Activated CD8-positive, alpha-beta memory T cell treated with anti-CD3 and anti-CD28 coated beads for 36 hours (primary cell): Measurements from ENCODE around the gene IRF3. TPM values are rescaled to one million over a fixed set of nuclear protein-coding genes. Genes with fewer than 3 reads are reported as not detected.

Source experiments
- CTCF ChIA-PET: fragments of 350-600 bp; sonication (Branson Sonifier 250); formaldehyde crosslinking; loops from one replicate; lab custom pipeline; 2021; ENCODE audit warnings: antibody characterized with exemption; lab: Charles Lee
- POLR2A ChIA-PET: fragments of 350-600 bp; sonication (Branson Sonifier 250); formaldehyde crosslinking; loops from one replicate; lab custom pipeline; 2021; ENCODE audit warnings: antibody characterized with exemption; lab: Charles Lee
- total RNA-seq, 2 experiments: library from RNA; stranded (reverse); gene quantifications; one replicate each; pipeline ENCODE4 v1.2.3, GENCODE V29; 2021

The IRF3 gene
- total RNA-seq, 2 experiments from 2014 or later, result 120 to 122 TPM

- POLR2A ChIA-PET, result interaction anchor here (1.2 kb wide), 1 partner anchor 11 kb away, joined by 4 read pairs; no protein-coding TSS in a partner anchor
Observed at GRCh38 chr19:49689133-49690078, 23.7 kb upstream of the IRF3 start, which contains the start of gene ADM5. Gene ADM5, plus strand, starts transcription at chr19:49689594. Its CDS starts 244 bp downstream, at chr19:49689838.

GRCh38 chr19:49688531-49689132, 23.0 kb upstream of the IRF3 start:
- CTCF ChIA-PET, result interaction anchor here (0.9 to 1.3 kb wide), 2 partner anchors 8 to 11 kb away, joined by 4 read pairs; partner anchors contain the start of gene PRMT1

More at GRCh38 chr19:49689133-49690078, 23.7 kb upstream of the IRF3 start, which contains the start of gene ADM5:
- CTCF ChIA-PET, result interaction anchor here (0.9 to 1.3 kb wide), 2 partner anchors 9 to 12 kb away, joined by 4 read pairs; partner anchors contain the start of gene PRMT1

GRCh38 chr19:49687566-49688316, 22.1 kb upstream of the IRF3 start:
- CTCF ChIA-PET, result interaction anchor here (1.2 kb wide), 1 partner anchor 9 kb away, joined by 4 read pairs; no protein-coding TSS in a partner anchor

More at GRCh38 chr19:49688531-49689132, 23.0 kb upstream of the IRF3 start:
- POLR2A ChIA-PET, result no interaction called here

GRCh38 chr19:49687150-49687549, 21.5 kb upstream of the IRF3 start:
- ChIA-PET POLR2A (no interaction called here), CTCF (interaction anchor here (0.6 to 1.6 kb wide), 3 partner anchors 8 to 106 kb away, joined by 3 to 4 read pairs (median 3); no protein-coding TSS in a partner anchor)

More at GRCh38 chr19:49687566-49688316, 22.1 kb upstream of the IRF3 start:
- POLR2A ChIA-PET, result no interaction called here

- CTCF ChIA-PET, result interaction anchor here (0.6 to 2.5 kb wide), 5 partner anchors 8 to 107 kb away, joined by 3 to 7 read pairs (median 3); no protein-coding TSS in a partner anchor
- POLR2A ChIA-PET, result interaction anchor here (1.1 kb wide), 1 partner anchor 10 kb away, joined by 4 read pairs; no protein-coding TSS in a partner anchor
Observed at GRCh38 chr19:49686503-49687088, 20.9 kb upstream of the IRF3 start.

GRCh38 chr19:49685845-49686332, 20.2 kb upstream of the IRF3 start:
- ChIA-PET CTCF (interaction anchor here (1.1 to 2.5 kb wide), 3 partner anchors 10 to 22 kb away, joined by 3 to 7 read pairs (median 3); no protein-coding TSS in a partner anchor), POLR2A (interaction anchor here (0.9 to 1.1 kb wide), 2 partner anchors 9 to 12 kb away, joined by 3 to 4 read pairs; no protein-coding TSS in a partner anchor)

GRCh38 chr19:49684983-49685553, 19.4 kb upstream of the IRF3 start:
- ChIA-PET CTCF (interaction anchor here (0.5 to 2.5 kb wide), 6 partner anchors 9 to 178 kb away, joined by 3 to 7 read pairs (median 4); partner anchors contain the start of gene FUZ), POLR2A (interaction anchor here (0.9 kb wide), 1 partner anchor 13 kb away, joined by 3 read pairs; no protein-coding TSS in a partner anchor)

GRCh38 chr19:49684251-49684982, 18.8 kb upstream of the IRF3 start:
- ChIA-PET CTCF (interaction anchor here (0.5 to 2.5 kb wide), 7 partner anchors 8 to 177 kb away, joined by 3 to 7 read pairs (median 3); partner anchors contain the start of gene FUZ), POLR2A (no interaction called here)

GRCh38 chr19:49683814-49684250, 18.2 kb upstream of the IRF3 start:
- CTCF ChIA-PET, result interaction anchor here (1.0 to 2.5 kb wide), 4 partner anchors 8 to 129 kb away, joined by 3 to 7 read pairs (median 4); partner anchors contain the start of gene FUZ

GRCh38 chr19:49682274-49682673, 16.6 kb upstream of the IRF3 start:
- POLR2A ChIA-PET, result interaction anchor here (0.6 kb wide), 1 partner anchor 286 kb away, joined by 7 read pairs; no protein-coding TSS in a partner anchor
- CTCF ChIA-PET, result interaction anchor here (1.4 kb wide), 1 partner anchor 176 kb away, joined by 4 read pairs; no protein-coding TSS in a partner anchor

More at GRCh38 chr19:49683814-49684250, 18.2 kb upstream of the IRF3 start:
- POLR2A ChIA-PET, result no interaction called here

GRCh38 chr19:49681830-49682229, 16.2 kb upstream of the IRF3 start:
- ChIA-PET POLR2A (interaction anchor here (0.6 kb wide), 1 partner anchor 285 kb away, joined by 7 read pairs; no protein-coding TSS in a partner anchor), CTCF (interaction anchor here (1.1 to 1.4 kb wide), 4 partner anchors 11 to 208 kb away, joined by 3 to 7 read pairs (median 5); partner anchors contain the start of gene FLT3LG)

- ChIA-PET CTCF (interaction anchor here (0.6 to 1.4 kb wide), 16 partner anchors 9 to 683 kb away, joined by 3 to 7 read pairs (median 4); partner anchors contain the start of genes ADM5, CPT1C, FLT3LG and PTOV1), POLR2A (interaction anchor here (0.6 kb wide), 1 partner anchor 31 kb away, joined by 5 read pairs; no protein-coding TSS in a partner anchor)
Observed at GRCh38 chr19:49680421-49681351, 15.0 kb upstream of the IRF3 start.

- CTCF ChIA-PET, result interaction anchor here (0.6 to 3.6 kb wide), 9 partner anchors 9 to 1356 kb away, joined by 3 to 20 read pairs (median 4); partner anchors contain the start of genes ADM5, BCL2L12, IRF3 and RRAS
- POLR2A ChIA-PET, result interaction anchor here (0.6 kb wide), 1 partner anchor 30 kb away, joined by 5 read pairs; no protein-coding TSS in a partner anchor
Observed at GRCh38 chr19:49679771-49680413, 14.2 kb upstream of the IRF3 start.
